Stimulated activated CD8-positive, alpha-beta memory T cell treated with anti-CD3 and anti-CD28 coated beads, Interleukin-4, amount 100 ng/mL, for 1 hour (primary cell): ENCODE measurements around the gene HEATR3.
A peak's percentile ranks its signal among the peaks of the same experiment; 100 is the strongest.

Experiments
- DNase-seq, 2 donors: peaks; one replicate each; pipeline ENCODE4 v3.0.0-alpha.2; 2020; ENCODE audit warnings: low read depth in 2 of 2, low spot score in 1 of 2

The HEATR3 gene, protein sequence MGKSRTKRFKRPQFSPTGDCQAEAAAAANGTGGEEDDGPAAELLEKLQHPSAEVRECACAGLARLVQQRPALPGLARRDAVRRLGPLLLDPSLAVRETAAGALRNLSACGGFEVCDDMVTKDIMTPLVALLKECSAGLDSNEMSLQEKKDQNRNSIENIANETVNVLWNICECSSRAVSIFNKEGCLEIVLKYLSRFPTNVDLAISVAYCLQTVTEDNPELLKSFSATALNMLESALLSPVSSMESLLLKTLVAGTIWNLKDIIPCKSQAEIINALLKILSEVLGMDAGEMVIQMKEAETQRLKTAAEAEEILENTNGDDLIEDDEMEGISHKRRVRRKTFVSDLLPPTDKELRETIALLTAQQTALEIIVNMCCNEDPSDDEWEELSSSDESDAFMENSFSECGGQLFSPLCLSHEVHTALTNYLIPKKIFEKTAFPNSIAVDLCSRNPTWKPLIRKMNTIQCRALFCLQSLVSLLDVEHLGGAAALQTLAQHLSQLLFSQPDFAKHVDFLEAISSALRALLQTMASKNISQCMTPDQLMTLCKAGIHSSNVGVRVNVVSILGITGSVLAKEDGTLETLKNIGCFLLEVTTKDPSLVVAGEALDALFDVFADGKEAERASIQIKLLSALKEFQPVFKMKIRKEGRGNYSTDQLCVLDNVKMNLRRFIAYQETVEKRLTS

DNA sequence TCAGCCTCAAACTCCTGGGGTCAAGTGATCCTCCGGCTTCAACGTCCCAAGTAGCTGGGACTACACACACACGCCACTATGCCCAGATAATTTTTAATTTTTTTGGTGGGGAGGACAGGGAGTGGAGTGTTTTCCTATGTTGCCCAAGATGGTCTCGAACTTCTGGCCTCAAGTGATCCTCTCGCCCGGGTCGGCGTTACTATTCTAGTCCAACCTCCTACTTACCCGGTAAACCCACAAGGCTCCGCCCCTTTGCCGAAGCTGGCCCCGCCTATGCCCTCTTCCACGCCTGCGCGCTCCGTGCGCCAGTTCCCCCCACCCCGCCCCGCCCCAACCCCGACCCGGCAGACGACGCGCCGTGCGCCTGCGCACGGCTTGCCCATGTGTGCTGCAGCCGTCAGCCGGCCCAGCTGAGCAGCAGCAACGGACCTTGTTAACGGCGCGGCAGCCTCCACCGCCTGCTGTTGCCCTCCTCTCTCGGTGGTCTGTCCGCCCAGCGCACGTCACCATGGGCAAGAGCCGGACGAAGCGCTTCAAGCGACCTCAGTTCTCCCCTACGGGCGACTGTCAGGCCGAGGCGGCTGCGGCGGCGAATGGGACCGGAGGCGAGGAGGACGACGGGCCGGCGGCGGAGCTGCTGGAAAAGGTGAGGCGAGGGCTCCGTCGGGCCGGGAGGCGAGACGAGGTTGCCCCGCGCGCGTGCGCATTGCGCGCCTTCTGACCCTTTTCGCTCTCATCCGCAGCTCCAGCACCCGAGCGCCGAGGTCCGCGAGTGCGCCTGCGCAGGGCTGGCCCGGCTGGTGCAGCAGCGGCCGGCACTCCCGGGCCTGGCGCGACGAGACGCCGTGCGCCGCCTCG, at the start of gene HEATR3:
Gene HEATR3 (plus strand): TSS at position 347 of the 858 bp plus-strand sequence. CDS start 162 bp downstream, at position 509.
- peak; percentile 80 to 89 for DNase-seq

DNA sequence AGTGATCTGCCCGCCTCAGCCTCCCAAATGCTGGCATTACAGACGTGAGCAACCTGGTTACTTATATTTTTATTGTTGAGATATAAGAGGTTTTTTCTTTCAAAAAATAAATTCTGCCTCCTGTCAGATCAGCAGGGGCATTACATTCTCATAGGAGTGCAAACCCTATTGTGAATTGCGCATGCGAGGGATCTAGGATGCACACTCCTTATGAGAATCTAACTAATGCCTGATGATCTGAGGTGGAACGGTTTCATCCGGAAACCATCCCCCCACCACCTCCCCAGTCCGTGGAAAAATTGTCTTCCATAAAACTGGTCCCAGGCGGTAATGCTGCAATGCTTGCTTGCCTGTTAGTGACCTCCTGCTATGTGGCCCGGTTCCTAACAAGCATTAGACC, 48.2 kb upstream of the HEATR3 start:
- DNase-seq, result no peak

DNA sequence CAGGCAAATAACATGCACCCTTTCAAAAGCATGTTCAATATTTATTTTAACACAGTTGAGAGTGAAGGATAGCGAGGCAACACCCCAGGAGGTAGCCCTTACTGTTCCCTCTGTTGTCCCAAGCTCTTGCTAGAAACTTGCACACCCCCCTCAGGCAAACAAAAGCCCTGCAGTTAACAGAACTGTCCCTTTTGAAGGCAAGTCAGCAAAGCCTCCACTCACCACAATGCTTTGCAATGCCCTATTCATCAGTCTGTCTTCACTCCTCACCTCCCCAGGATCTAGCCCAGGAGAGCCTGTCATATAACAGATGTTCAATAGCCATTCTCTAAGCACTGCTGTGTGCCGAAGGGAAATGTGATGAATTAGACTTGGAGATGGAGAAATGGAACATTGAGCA, 44.2 kb upstream of the HEATR3 start:
- DNase-seq, result no peak

DNA sequence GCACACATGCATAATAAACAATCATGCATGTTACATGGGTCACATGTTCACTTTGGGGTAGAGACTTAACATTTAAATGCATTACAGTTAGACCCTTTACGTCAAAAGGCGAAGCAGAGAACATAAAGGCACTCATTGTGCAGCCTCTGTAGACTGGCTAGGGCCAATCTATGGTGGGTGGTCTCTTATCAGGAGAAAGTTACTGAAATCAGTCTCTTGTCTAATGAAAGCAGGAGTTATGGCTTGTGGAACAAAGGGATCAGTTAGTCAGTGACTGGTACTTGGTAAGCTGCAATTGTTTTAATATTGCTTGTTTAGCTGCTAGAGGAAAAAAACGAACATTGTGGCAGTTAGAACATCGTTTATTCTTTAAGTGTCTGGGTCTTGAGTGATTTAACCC, 42.1 kb upstream of the HEATR3 start:
- DNase-seq, result no peak

DNA sequence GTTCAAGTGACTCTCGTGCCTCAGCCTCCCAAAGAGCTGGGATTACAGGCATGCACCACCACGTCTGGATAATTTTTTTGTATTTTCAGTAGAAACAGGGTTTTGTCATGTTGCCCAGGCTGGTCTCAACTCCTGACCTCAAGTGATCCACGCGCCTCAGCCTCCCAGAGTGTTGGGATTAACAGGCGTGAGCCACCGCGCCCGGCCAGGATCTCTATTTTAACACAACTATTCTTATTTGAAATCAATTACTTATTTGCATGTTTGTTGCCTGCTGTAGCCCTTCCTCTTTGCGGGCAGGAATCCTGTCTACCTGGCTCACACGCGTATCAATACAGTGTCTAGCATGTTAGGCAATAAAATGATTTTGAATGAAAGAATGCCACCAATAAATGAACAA, 41.6 kb upstream of the HEATR3 start:
- DNase-seq, result no peak

DNA sequence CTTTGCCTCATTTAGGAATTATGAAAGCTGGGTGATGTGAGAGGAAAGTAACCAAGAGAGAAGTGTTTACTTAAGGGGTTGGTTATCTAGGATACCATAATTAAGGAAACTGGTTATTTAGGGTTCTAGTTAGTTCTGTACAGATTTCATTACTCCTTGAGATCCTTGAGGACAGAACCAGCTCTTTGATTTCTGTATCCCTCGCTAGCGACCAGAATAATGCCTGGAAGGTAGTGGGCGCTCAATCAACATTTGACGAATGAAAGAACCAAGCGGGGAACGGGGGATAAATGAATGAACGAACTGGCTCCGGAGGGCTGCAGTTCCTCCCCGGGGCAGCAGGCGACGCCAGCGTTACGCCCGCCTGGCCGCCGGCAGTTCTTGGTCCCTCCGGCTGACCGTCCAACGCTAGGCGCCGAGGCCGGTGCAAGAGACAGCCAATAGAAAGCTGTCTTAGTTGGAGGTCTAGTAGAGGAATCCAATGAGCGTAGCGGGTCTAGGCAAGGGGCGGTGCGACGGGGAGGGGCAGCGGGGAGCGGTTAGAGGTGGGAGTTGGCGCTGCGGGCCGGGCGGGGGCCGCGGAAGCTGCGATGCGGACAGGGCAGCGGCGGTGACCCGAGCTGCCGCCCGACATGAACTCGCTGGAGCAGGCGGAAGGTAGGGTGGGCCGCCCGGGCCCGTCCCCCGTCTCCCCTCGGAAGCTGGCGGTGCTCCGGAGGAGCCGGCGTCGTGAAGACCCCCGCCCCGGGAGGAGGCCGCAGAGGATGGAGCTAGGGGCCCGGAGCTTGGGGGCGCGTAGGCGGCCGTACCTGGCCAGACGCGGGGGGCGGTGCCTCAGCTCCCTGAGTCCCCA, 40.9 kb upstream of the HEATR3 start, which contains the start of gene CNEP1R1:
Gene CNEP1R1 (plus strand): TSS at position 542 of the 853 bp plus-strand sequence. CDS start 91 bp downstream, at position 633.
- DNase-seq, result peak; percentile 81 to 85

DNA sequence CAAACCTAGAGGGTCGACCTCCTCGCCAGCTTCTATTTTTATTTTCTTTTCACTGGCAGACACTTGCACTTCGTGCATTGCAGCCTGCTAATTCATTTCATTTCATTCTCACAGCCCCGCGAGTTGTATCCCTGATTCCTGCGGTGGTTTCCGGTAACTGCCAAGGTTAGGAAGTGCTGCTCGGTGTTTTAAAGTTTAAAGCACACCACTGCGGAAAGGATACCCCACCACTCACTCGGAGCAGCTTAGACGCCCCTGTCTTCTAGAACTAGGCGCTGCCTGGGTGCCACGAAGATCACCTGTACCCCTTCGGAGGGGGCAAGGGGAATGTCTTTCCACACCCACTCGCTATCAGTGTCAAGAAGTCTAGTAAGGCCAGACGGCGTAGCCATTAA, 40.2 kb upstream of the HEATR3 start:
- DNase-seq, result peak in 1 of 2 donors; percentile 3

DNA sequence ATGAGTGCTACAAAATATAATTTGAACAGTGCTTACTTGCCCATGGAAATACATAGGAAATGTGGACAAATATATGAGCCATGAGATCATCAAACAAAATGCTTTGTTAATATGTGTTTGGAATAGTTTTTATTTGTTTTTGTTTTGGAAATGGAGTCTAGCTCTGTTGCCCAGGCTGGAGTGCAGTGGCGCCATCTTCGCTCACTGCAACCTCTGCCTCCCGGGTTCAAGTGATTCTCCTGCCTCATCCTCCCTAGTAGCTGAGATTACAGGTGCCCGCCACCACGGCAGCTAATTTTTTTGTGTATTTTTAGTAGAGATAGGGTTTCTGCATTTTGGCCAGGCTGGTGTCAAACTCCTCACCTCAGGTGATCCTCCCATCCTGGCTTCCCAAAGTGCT, 37.9 kb upstream of the HEATR3 start:
- no peak for DNase-seq

DNA sequence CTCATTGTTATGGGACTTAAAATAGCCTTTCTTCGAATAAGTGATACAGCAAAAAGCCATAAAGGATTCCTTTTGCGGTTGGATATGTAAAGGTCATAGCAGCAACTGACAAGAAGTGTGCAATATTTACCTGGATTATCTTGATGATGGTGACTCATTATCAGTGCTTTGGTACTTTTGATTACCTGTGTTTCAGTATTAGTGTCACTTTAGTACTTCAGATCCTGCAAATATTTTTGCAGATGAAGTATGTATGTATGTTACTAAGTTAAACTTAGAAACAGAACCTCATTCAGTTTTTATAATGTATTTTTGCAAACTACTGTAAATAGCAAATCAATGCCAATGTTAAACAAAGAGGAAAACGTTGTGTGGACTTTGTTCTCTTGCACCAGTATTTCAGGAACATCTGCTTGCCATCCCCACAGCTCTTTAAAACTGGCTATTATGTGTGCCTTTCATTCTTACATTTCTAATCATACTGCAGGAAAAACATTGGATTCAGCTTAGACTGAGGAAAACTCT, 30.2 kb upstream of the HEATR3 start:
- no peak for DNase-seq

DNA sequence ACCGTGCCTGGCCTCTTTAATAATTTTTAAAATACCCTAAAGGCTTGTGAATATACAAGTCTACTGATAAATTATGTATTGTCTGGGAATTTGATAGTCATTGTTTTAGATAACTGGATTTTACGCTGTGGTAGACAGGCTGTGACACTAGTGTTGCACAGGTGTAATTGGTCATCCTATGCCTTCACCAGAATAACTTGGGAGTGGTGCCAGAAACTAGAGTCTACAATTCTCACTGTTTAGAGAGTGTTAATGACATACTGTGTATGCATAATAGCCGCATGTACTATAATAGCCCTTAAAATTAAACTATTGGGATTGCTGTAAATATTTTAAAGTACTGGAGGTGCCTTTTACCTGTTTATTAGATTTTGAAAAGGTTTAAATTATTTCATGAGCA, 29.3 kb upstream of the HEATR3 start:
- no peak for DNase-seq

DNA sequence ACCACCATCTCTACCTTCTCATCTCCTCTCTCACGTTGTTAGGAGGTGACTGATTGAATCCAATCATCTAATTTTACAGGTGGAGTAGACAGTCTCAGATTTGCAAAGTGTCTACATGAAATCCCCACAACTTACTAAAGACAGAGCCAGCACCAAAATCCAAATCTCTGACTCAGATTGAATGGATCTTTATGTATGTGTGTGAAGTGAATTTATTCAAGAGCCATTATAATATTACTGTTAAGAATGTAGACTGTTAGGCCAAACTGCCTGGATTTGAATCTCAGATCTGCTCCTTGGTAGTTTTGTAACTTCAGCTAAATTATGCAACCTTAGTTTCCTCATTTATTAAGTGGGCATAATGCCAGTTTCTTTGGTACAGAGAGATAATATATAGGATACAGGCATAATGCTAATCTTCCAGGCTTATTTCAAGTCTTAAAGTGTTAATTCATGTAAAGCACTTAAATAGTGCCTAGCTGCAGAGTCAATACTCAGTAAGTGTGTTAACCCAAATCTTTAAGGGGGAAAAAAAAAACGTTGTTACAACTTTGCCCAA, 28.0 kb upstream of the HEATR3 start:
- no peak for DNase-seq

DNA sequence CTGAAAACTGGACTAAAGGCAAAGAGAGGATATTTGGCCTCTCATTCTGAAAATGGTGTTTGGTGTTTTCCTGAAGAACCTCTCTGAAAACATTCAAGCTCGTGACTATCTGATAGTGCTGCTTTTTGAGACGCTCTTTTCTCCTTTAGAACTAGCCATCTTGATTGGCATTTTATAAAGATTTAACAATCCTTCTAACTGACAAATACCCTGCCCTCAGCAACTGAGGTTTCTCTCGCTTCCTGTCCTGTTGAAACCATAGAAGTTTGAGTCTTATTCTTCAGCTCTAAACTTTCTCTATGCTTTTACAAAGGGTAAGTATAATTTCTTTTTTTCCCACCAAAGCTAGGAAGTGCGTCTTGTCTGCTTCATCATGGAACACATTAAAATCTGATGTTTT, 27.5 kb upstream of the HEATR3 start:
- no peak for DNase-seq

DNA sequence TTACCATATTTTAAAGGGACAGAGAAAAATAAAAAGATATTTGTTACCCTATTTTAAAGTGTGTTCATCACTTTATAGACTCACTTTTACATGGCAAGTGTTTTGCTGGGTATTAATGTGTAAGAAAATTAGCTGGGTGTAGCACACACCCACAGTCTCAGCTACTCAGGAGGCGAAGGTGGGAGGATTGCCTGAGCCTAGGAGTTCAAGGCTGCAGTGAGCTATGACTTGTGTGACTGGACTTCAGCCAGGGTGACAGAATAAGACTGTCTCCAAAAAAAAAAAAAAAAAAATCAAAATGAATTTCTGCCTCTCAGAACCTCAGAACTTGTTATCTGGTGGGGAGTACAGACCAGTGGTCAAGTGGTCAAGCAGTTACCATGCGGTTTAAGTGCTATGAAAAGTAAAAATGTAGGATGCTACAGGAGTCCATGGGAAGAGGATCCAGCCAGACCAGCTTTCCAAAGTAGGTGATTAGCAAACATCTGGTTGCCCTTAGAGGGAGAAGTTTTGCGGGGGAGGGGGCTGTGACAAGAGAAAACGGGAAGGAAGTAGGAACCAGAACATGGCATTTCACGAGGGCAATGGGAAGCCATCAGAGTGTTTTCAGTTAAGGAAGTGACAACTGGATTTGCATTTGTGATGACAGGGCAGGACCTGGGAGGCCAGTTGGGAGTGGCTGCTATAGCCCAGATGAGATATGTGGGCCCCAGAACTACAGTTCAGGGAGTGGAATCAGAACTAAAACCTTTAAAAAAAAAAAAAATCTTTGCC, 26.8 kb upstream of the HEATR3 start:
- DNase-seq, result no peak

DNA sequence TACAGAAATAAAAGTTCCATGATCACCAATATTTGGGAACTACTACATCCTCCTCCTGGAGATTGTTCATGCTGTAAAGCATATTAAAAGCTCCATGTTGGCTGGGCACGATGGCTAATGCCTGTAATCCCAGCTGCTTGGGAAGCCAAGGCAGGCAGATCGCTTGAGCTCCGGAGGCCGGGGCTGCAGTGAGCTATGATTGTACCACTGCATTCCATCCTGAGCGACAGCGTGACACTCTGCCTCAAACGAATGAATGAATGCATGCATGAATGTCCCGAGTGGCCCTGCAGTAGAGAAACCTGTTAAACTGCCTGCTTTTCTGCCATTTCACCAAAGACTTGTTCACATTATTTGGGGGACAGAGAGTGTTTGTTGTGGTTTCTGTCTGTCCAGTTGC, 25.8 kb upstream of the HEATR3 start:
- no peak for DNase-seq

DNA sequence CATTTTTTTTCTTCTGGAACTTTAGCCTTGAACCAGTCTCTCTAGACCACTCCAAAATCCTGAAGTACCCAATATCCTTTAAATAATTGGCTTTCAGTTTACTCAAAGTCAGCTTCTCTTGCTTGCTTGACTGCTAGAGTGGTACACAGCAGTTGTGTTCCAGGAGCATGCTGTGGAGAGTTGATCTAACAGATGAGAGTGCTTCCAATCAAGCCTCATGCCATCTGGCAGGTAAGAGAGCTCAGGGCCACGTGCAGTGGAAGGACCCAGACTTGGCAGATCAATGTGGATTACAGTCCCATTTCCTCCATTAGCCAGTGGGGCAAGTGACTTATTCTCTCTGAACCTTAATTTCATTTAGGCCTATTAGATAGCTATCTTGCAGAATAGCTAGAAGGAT, 25.1 kb upstream of the HEATR3 start:
- DNase-seq, result no peak

DNA sequence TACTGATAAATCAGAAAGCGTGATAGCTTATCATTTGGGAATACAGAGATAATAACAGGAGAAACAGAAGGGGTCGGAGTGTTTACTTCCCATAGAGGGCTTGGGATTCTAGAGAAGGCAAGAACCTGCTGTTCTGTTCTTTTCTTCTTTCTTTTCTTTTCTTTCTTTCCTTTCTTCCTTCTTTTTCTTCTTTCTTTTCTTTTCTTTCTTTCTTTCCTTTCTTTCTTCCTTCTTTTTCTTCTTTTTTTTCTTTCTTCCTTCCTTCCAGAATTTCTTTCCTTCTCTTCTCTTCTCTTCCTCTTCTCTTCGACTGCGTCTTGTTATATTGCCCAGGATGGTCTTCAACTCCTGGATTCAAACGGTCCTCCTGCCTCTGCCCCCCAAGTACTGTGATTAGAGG, 22.4 kb upstream of the HEATR3 start:
- no peak for DNase-seq

DNA sequence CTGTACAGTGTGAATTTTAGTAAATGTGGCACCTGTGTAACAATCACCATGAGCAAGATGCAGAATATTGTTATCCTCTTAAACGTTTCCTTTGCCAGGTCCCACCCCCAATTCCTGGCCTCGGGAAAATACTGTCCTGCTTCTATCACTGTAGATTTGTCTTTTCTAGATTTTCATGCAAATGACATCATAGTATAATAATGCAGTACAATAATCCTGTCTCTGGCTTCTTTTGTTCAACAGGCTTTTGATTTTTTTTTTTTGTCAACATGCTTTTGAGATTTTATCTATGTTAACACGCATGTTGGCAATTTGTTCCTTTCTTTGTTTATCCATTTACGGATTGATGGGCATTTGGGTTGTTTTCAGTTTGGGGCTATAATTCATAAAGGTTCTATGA, 20.4 kb upstream of the HEATR3 start:
- DNase-seq, result no peak

DNA sequence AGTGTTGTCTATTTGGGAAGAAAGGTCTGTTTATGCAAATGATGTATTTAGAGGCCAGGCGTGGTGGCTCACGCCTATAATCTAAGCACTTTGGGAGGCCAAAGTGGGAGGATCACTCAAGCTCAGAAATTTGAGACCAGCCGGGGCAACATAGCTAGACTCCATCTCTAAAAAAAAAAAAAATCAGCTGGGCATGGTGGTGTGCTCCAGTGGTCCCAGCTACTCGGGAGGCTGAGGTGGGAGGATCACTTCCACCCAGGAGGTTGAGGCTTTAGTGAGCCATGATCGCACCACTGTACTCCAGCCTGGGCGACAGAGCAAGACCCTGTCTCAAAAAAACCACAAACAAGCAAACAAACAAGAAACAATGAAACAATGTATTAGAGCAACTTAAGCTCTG, 18.9 kb upstream of the HEATR3 start:
- no peak for DNase-seq

DNA sequence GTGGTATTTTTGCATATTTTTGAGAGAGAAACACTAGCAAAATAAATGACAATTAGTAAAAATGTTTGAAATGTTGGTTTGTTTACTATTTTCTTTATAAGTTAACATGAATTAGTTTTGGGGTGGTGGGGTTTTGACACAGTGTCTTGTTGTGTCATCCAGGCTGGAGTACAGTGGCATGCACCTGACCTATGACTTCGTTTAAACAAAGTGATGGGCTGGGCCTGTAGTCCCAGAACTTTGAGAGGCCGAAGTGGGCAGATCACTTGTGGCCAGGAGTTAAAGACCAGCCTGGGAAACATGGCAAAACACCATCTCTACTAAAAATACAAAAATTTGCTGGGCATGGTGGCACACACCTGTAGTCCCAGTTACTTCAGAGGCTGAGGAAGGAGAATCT, 17.9 kb upstream of the HEATR3 start:
- no peak for DNase-seq
